NCI-H187 (cell line): ENCODE results near the gene ITGA6.

Experiments used
- DNase-seq, 2 experiments: peaks; one replicate each; lab custom pipeline; 2025; lab: John Stamatoyannopoulos, UW

The ITGA6 gene

GRCh38 chr2:172427256-172427989 lies at the start of gene ITGA6:
ITGA6 (plus strand) TSS chr2:172427586.
- peak in 1 of 2 experiments; percentile 26 for DNase-seq

- DNase-seq: no peak
Measured at GRCh38 chr2:172380436-172381274, 46.7 kb upstream of the ITGA6 start.

- no peak for DNase-seq
Measured at GRCh38 chr2:172381275-172382027, 45.9 kb upstream of the ITGA6 start.

GRCh38 chr2:172387361-172387760 lies 40.0 kb upstream of the ITGA6 start:
- DNase-seq: no peak

GRCh38 chr2:172389685-172390339 lies 37.6 kb upstream of the ITGA6 start:
- no peak for DNase-seq

- no peak for DNase-seq
Measured at GRCh38 chr2:172394002-172394401, 33.4 kb upstream of the ITGA6 start.

GRCh38 chr2:172395503-172395902 lies 31.9 kb upstream of the ITGA6 start:
- no peak for DNase-seq

GRCh38 chr2:172397148-172397834 lies 30.1 kb upstream of the ITGA6 start:
- DNase-seq: no peak

GRCh38 chr2:172398440-172398839 lies 28.9 kb upstream of the ITGA6 start:
- no peak for DNase-seq

- DNase-seq: no peak
Measured at GRCh38 chr2:172399765-172400164, 27.6 kb upstream of the ITGA6 start.

GRCh38 chr2:172402198-172402597 lies 25.2 kb upstream of the ITGA6 start:
- DNase-seq: no peak

- DNase-seq: no peak
Measured at GRCh38 chr2:172403402-172403801, 24.0 kb upstream of the ITGA6 start.

GRCh38 chr2:172403881-172404468 lies 23.4 kb upstream of the ITGA6 start:
- DNase-seq: no peak

GRCh38 chr2:172404824-172405223 lies 22.6 kb upstream of the ITGA6 start:
- no peak for DNase-seq

GRCh38 chr2:172405673-172406072 lies 21.7 kb upstream of the ITGA6 start:
- no peak for DNase-seq

- peak; percentile 12 to 28 for DNase-seq
Measured at GRCh38 chr2:172408143-172408766, 19.1 kb upstream of the ITGA6 start.

GRCh38 chr2:172409042-172409441 lies 18.3 kb upstream of the ITGA6 start:
- DNase-seq: no peak

- no peak for DNase-seq
Measured at GRCh38 chr2:172412984-172413492, 14.3 kb upstream of the ITGA6 start.

- DNase-seq: no peak
Measured at GRCh38 chr2:172415157-172415864, 12.1 kb upstream of the ITGA6 start.

- no peak for DNase-seq
Measured at GRCh38 chr2:172415865-172416183, 11.6 kb upstream of the ITGA6 start.
